ENCODE results near the gene LY9.

DNA sequence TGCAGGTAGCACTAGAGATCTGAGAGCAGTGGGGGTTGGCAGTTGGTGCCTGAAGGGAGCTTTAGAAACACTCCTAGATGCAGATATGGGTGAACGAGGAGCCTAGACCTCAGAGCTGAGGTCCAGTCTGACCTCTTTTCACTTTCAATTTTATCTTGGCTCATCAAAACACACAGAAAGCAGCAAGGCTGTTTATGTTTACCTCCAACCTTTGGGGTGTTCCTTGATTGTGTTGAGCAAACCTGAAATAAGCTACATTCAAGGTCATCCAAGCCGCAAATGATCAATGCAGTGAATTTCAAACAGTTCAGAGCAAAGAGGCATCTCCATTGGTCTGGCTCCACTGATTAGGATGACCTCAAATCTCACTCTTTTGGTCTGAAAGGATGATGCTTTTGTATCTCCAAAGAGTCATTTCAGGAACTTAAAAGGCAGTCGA lies 1.3 kb downstream of the LY9 start:
- no peak for TF ChIP-seq EZH2 (IDR thresholded peaks at IDR 0.05)
- TF ChIP-seq, protein P1, sequence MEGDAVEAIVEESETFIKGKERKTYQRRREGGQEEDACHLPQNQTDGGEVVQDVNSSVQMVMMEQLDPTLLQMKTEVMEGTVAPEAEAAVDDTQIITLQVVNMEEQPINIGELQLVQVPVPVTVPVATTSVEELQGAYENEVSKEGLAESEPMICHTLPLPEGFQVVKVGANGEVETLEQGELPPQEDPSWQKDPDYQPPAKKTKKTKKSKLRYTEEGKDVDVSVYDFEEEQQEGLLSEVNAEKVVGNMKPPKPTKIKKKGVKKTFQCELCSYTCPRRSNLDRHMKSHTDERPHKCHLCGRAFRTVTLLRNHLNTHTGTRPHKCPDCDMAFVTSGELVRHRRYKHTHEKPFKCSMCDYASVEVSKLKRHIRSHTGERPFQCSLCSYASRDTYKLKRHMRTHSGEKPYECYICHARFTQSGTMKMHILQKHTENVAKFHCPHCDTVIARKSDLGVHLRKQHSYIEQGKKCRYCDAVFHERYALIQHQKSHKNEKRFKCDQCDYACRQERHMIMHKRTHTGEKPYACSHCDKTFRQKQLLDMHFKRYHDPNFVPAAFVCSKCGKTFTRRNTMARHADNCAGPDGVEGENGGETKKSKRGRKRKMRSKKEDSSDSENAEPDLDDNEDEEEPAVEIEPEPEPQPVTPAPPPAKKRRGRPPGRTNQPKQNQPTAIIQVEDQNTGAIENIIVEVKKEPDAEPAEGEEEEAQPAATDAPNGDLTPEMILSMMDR (IDR thresholded peaks at IDR 0.05), result no peak

All from neural progenitor cell (in vitro differentiated cells).